ENCODE measurements around the gene TPCN2.

DNA sequence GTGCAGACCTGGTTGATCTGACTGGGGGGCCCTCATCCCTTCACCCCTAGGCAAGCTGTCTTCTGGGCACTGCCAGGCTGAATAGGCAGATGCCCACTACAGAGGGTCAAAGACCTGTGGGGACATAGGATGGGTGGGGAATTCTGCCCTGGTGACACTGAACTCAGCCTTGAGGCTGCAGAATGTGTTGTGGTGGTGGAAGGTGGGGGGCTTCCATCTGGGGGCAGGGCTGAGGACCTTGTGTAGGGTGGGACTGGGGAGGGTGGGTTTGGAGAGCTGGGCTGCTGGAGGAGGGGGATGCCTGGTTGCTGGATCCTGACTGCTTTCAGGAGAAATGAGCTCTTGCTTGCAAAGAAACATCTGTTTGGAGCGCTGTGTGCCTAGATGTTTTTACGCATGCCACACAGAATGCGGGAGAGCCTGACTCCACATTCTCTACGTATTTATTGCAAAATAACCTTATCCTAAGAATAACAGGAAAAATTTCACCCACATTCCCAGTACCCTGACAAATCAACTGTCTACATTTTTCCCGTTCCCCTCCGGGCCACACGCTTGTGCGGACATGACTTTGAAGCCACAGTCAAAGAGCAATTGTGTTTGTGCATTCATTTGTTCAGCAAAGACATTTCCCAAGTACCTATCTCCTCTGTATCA, 125.3 kb downstream of the TPCN2 start:
- TF ChIP-seq, protein P1, sequence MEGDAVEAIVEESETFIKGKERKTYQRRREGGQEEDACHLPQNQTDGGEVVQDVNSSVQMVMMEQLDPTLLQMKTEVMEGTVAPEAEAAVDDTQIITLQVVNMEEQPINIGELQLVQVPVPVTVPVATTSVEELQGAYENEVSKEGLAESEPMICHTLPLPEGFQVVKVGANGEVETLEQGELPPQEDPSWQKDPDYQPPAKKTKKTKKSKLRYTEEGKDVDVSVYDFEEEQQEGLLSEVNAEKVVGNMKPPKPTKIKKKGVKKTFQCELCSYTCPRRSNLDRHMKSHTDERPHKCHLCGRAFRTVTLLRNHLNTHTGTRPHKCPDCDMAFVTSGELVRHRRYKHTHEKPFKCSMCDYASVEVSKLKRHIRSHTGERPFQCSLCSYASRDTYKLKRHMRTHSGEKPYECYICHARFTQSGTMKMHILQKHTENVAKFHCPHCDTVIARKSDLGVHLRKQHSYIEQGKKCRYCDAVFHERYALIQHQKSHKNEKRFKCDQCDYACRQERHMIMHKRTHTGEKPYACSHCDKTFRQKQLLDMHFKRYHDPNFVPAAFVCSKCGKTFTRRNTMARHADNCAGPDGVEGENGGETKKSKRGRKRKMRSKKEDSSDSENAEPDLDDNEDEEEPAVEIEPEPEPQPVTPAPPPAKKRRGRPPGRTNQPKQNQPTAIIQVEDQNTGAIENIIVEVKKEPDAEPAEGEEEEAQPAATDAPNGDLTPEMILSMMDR (IDR thresholded peaks at IDR 0.05; ENCODE audit: low read depth, low read length): no peak
- TF ChIP-seq MYC (IDR thresholded peaks at IDR 0.05; ENCODE audit: low read depth, low read length): no peak
